B cell (primary cell): ENCODE data around the gene TSHR. TPM values are rescaled to one million over a fixed set of nuclear protein-coding genes. Genes with fewer than 3 reads are reported as not detected.

Source experiments
- ATAC-seq: fragments of 200-7000 bp; cut with Tn5 transposase; one replicate; pipeline ENCODE4 v1.10.0; 2021; ENCODE audit warnings: low read depth, mild to moderate bottlenecking, moderate number of reproducible peaks, moderate library complexity
- CTCF ChIA-PET: fragments of 350-600 bp; sonication (Branson Sonifier 250); formaldehyde crosslinking; loops from one replicate; lab custom pipeline; 2021; ENCODE audit warnings: antibody characterized with exemption, inconsistent platforms; lab: Charles Lee
- POLR2A ChIA-PET: fragments of 350-600 bp; sonication (Branson Sonifier 250); formaldehyde crosslinking; loops from one replicate; lab custom pipeline; 2021; ENCODE audit warnings: antibody characterized with exemption; lab: Charles Lee
- DNase-seq: peaks from one replicate; pipeline ENCODE4 v3.0.0; 2013
- H2AFZ ChIP-seq: 2 replicates; pipeline ENCODE4 v1.6.1; 2012; ENCODE audit warnings: mild to moderate bottlenecking, low read depth, low read length; ENCODE audit not compliant: insufficient read depth, poor library complexity, severe bottlenecking
- H3K27ac ChIP-seq, 2 donors: 1 replicate in 1 of 2; 2 replicates in 1 of 2; pipeline ENCODE4 v1.5.1; 2012 to 2013; ENCODE audit warnings: low read length in 2 of 2, mild to moderate bottlenecking in 2 of 2, moderate library complexity in 1 of 2
- H3K27me3 ChIP-seq, 4 experiments: fragments of 200-600 bp in 1 of 4; sonication (generic) in 1 of 4; replicated peaks in 1 of 4; 1 replicate in 2 of 4; 2 replicates in 2 of 4; pipeline versions ENCODE4 v1.6.1 to v1.7.0; 2013 to 2016; ENCODE audit warnings: low read length in 3 of 4, mild to moderate bottlenecking in 2 of 4, mixed read lengths in 1 of 4, moderate library complexity in 1 of 4; ENCODE audit not compliant: insufficient read depth in 4 of 4, control insufficient read depth in 3 of 4; ENCODE audit errors: control extremely low read depth in 1 of 4
- H3K36me3 ChIP-seq, 2 experiments: replicated peaks in 1 of 2; 1 replicate in 1 of 2; 2 replicates in 1 of 2; pipeline versions ENCODE4 v1.6.1 to v1.7.1; 2013; ENCODE audit warnings: low read length in 1 of 2; ENCODE audit not compliant: insufficient read depth in 2 of 2, control insufficient read depth in 1 of 2; ENCODE audit errors: control extremely low read depth in 1 of 2, extremely low read depth in 1 of 2
- H3K4me1 ChIP-seq, 2 donors: fragments of 200-600 bp in 1 of 2; sonication (generic) in 1 of 2; 1 replicate in 1 of 2; 2 replicates in 1 of 2; pipeline versions ENCODE4 v1.5.1 to v1.6.1; 2013 to 2017; ENCODE audit warnings: low read length in 2 of 2; ENCODE audit not compliant: control insufficient read depth in 2 of 2, insufficient read depth in 2 of 2
- H3K4me2 ChIP-seq: replicated peaks from 2 replicates; pipeline ENCODE3; 2012; ENCODE audit warnings: mild to moderate bottlenecking, low read depth, low read length; ENCODE audit not compliant: poor library complexity, severe bottlenecking
- H3K4me3 ChIP-seq, 5 experiments: fragments of 200-600 bp in 1 of 5; sonication (generic) in 1 of 5; 1 replicate in 3 of 5; 2 replicates in 2 of 5; pipeline versions ENCODE4 v1.5.1 to v1.7.0; 2011 to 2016; ENCODE audit warnings: low read length in 4 of 5, mild to moderate bottlenecking in 4 of 5, low read depth in 2 of 5, control low read depth in 1 of 5, moderate library complexity in 1 of 5; ENCODE audit not compliant: insufficient read depth in 1 of 5; ENCODE audit errors: control extremely low read depth in 1 of 5, extremely low read depth in 1 of 5
- H3K79me2 ChIP-seq: fragments of 200-600 bp; sonication (generic); one replicate; pipeline ENCODE4 v1.6.0; 2016; ENCODE audit warnings: low read length; ENCODE audit not compliant: control insufficient read depth, insufficient read depth
- H3K9ac ChIP-seq: fragments of 200-600 bp; sonication (generic); 2 replicates; pipeline ENCODE4 v1.6.1; 2017; ENCODE audit warnings: mild to moderate bottlenecking, low read length, moderate library complexity
- H3K9me3 ChIP-seq, 3 donors: one replicate each; pipeline versions ENCODE4 v1.6.1 to v1.7.1; 2013; ENCODE audit warnings: low read length in 2 of 3; ENCODE audit not compliant: control insufficient read depth in 2 of 3, insufficient read depth in 1 of 3; ENCODE audit errors: control extremely low read depth in 1 of 3
- H4K20me1 ChIP-seq: 2 replicates; pipeline ENCODE4 v1.6.0; 2012; ENCODE audit warnings: mild to moderate bottlenecking, low read length; ENCODE audit not compliant: insufficient read depth, control insufficient read depth, poor library complexity, severe bottlenecking
- H3K27ac Mint-ChIP-seq: one replicate; pipeline ENCODE4 v1.8.0; 2021; ENCODE audit warnings: mixed read lengths
- H3K27me3 Mint-ChIP-seq: one replicate; pipeline ENCODE4 v1.8.0; 2021; ENCODE audit warnings: mixed read lengths
- H3K4me1 Mint-ChIP-seq: one replicate; pipeline ENCODE4 v1.8.0; 2021; ENCODE audit warnings: mixed read lengths
- H3K4me3 Mint-ChIP-seq: one replicate; pipeline ENCODE4 v1.8.0; 2021; ENCODE audit warnings: mixed read lengths
- H3K9me3 Mint-ChIP-seq: one replicate; pipeline ENCODE4 v1.8.0; 2022; ENCODE audit warnings: mixed read lengths; ENCODE audit not compliant: insufficient read depth
- EZH2 ChIP-seq: IDR thresholded peaks from 2 replicates; pipeline ENCODE4 v1.6.1; 2012; ENCODE audit warnings: borderline replicate concordance, low read depth, mild to moderate bottlenecking, moderate library complexity, low read length; ENCODE audit not compliant: insufficient read depth, poor library complexity, severe bottlenecking
- WGBS: methylation state at CpG from one replicate; pipeline ENCODE4 v1.1.5; 2013; ENCODE audit warnings: missing lambda C conversion rate; ENCODE audit not compliant: insufficient coverage; 5-methylcytosine and 5-hydroxymethylcytosine counted together
- intact Hi-C: fragments of 100-400 bp; cut with micrococcal nuclease; formaldehyde crosslinking; loops from one replicate; pipeline ENCODE4 v1.10.0; 2022
- polyA plus RNA-seq: library from polyadenylated mRNA; depleted of rRNA; stranded (reverse); fragments of >200 nt; gene quantifications from 2 replicates; pipeline ENCODE4 v1.2.3, GENCODE V29; 2012
- total RNA-seq, 2 donors: library from RNA; stranded (reverse); fragments of 120-200 nt in 1 of 2; gene quantifications; 1 replicate in 1 of 2; 2 replicates in 1 of 2; pipeline versions ENCODE4 v1.2.3 to v1.2.4, GENCODE V29; 2013 to 2022
- TF ChIP-seq, protein P1 (sequence below): fragments of 200-600 bp; IDR thresholded peaks from one replicate; pipeline ENCODE4 v1.8.0; 2022; ENCODE audit warnings: antibody characterized with exemption, mild to moderate bottlenecking

TSHR gene
- total and polyA plus RNA-seq, 2 donors (not counting 1 experiment from before 2014, with no cell fraction given) = 0.15 to 0.37 TPM

DNA sequence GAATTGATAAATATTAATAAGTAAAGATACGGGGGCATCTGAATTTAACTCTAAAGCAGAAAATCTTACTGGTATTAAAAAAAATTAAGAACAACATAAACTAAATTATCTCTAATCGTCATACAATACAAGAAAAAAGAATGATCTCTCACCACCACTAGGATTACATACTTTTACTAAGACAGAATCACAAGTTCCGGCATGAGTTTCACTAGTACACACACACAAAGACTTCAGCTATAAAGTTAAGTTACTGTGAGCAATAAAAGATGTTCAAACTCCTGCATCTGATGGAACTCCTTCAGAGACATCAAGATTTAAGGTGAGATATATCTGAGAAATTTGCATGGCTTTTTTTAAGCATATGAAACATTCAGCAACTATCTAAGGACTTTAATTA is 35.8 kb upstream of the TSHR start:
- Histone ChIP-seq H3K4me2 (no peak overlapping the region), H3K4me3 (no peak overlapping the region), H3K27ac (no peak overlapping the region), H3K4me1 (no peaks in the 10 kb centered on the region), H4K20me1 (no peaks in the 10 kb centered on the region), H3K27me3 (no peaks in the 10 kb centered on the region), H3K79me2 (no peaks in the 10 kb centered on the region), H3K9me3 (no peaks in the 10 kb centered on the region), H2AFZ (no peak overlapping the region), H3K36me3 (peaks cover 0 to 2% of the 10 kb centered on the region in 2 experiments), H3K9ac (no peak overlapping the region)
- Mint-ChIP-seq H3K4me3 (no peak overlapping the region), H3K27ac (no peak overlapping the region), H3K27me3 (no peaks in the 10 kb centered on the region), H3K9me3 (peaks cover 3% of the 10 kb centered on the region), H3K4me1 (no peaks in the 10 kb centered on the region)
- CTCF ChIA-PET = no interaction called here
- no peak for TF ChIP-seq EZH2
- TF ChIP-seq, protein P1, sequence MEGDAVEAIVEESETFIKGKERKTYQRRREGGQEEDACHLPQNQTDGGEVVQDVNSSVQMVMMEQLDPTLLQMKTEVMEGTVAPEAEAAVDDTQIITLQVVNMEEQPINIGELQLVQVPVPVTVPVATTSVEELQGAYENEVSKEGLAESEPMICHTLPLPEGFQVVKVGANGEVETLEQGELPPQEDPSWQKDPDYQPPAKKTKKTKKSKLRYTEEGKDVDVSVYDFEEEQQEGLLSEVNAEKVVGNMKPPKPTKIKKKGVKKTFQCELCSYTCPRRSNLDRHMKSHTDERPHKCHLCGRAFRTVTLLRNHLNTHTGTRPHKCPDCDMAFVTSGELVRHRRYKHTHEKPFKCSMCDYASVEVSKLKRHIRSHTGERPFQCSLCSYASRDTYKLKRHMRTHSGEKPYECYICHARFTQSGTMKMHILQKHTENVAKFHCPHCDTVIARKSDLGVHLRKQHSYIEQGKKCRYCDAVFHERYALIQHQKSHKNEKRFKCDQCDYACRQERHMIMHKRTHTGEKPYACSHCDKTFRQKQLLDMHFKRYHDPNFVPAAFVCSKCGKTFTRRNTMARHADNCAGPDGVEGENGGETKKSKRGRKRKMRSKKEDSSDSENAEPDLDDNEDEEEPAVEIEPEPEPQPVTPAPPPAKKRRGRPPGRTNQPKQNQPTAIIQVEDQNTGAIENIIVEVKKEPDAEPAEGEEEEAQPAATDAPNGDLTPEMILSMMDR = no peak
- no peak for DNase-seq
- WGBS = no CpG with 5 or more reads among the region's 3 CpGs
- no peak for ATAC-seq
- intact Hi-C loops = no loop called here
- POLR2A ChIA-PET = no interaction called here

DNA sequence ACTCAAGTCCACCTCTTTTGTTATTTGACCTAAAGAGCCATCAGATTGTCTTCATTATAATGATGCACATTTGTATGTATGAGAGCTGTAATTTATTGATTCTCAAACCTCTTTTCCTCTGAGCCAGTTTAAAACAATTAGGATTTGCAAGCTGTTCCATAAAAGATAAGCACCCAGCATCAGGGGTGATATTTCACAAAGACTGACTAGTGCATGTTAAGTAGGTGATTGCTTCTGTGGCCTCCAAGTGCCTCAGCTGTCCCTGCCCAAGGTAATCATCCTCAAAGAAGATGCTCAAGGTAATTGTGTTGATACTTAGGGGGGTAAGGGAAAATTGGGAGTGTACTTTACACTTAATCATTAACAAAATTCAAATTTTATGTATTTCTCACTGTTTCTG is 32.1 kb upstream of the TSHR start:
- Histone ChIP-seq H3K4me2 (no peak overlapping the region), H4K20me1 (no peaks in the 10 kb centered on the region), H3K27ac (no peak overlapping the region), H2AFZ (no peak overlapping the region), H3K9ac (no peak overlapping the region), H3K4me1 (no peaks in the 10 kb centered on the region), H3K27me3 (no peaks in the 10 kb centered on the region), H3K9me3 (peaks cover 0 to 8% (median 2%) of the 10 kb centered on the region in 3 donors), H3K4me3 (no peak overlapping the region), H3K36me3 (no peaks in the 10 kb centered on the region), H3K79me2 (peaks cover 13% of the 10 kb centered on the region)
- no peak overlapping the region for H3K4me3 Mint-ChIP-seq
- peaks cover 6% of the 10 kb centered on the region for H3K9me3 Mint-ChIP-seq
- H3K27ac Mint-ChIP-seq = no peak overlapping the region
- H3K4me1 Mint-ChIP-seq = no peaks in the 10 kb centered on the region
- DNase-seq = no peak
- ChIA-PET CTCF (interaction anchor here (0.6 to 0.7 kb wide), 2 partner anchors 15 to 435 kb away, joined by 3 to 4 read pairs; no protein-coding TSS in a partner anchor), POLR2A (no interaction called here)
- H3K27me3 Mint-ChIP-seq = no peaks in the 10 kb centered on the region
- no peak for ATAC-seq
- TF ChIP-seq, protein P1 = no peak
- no peak for TF ChIP-seq EZH2
- intact Hi-C loops = no loop called here
